Left kidney (tissue), 2 donors: Measurements from ENCODE around the gene DICER1. TPM values are rescaled to one million over a fixed set of nuclear protein-coding genes. Genes with fewer than 3 reads are reported as not detected.

ENCODE experiments used
- DNase-seq: peaks from one replicate; pipeline ENCODE4 v3.0.0-alpha.2; 2013
- polyA plus RNA-seq: library from polyadenylated mRNA; unstranded; fragments of 120-200 nt; gene quantifications from one replicate; pipeline ENCODE4 v1.2.1, GENCODE V29; 2013; ENCODE audit not compliant: insufficient read length

The DICER1 gene
- polyA plus RNA-seq, 1 donor = 75.4 TPM

- DNase-seq = no peak
These were observed 72.0 kb downstream of the DICER1 start for GRCh38 chr14:95085321-95085720.

- no peak for DNase-seq
These were observed 78.5 kb downstream of the DICER1 start for GRCh38 chr14:95078867-95079266.

- no peak for DNase-seq
These were observed 80.0 kb downstream of the DICER1 start for GRCh38 chr14:95077345-95077744.

- DNase-seq = no peak
These were observed 81.5 kb downstream of the DICER1 start for GRCh38 chr14:95075789-95076188.

GRCh38 chr14:95073947-95074346, 83.4 kb downstream of the DICER1 start:
- no peak for DNase-seq

- no peak for DNase-seq
These were observed 84.9 kb downstream of the DICER1 start for GRCh38 chr14:95072310-95072905.

- no peak for DNase-seq
These were observed 85.6 kb downstream of the DICER1 start for GRCh38 chr14:95071649-95072280.

- no peak for DNase-seq
These were observed 86.4 kb downstream of the DICER1 start for GRCh38 chr14:95070748-95071435.

- no peak for DNase-seq
These were observed 87.8 kb downstream of the DICER1 start for GRCh38 chr14:95069547-95069946.

GRCh38 chr14:95069018-95069417, 88.3 kb downstream of the DICER1 start:
- no peak for DNase-seq

GRCh38 chr14:95068521-95068920, 88.8 kb downstream of the DICER1 start:
- no peak for DNase-seq

GRCh38 chr14:95068080-95068479, 89.2 kb downstream of the DICER1 start:
- DNase-seq = no peak

GRCh38 chr14:95067526-95067925, 89.8 kb downstream of the DICER1 start:
- DNase-seq = no peak

- DNase-seq = no peak
These were observed 90.8 kb downstream of the DICER1 start for GRCh38 chr14:95066427-95066986.

GRCh38 chr14:95065411-95065810, 91.9 kb downstream of the DICER1 start:
- no peak for DNase-seq

GRCh38 chr14:95064734-95065133, 92.6 kb downstream of the DICER1 start:
- DNase-seq = no peak

GRCh38 chr14:95064256-95064655, 93.1 kb downstream of the DICER1 start:
- no peak for DNase-seq

GRCh38 chr14:95063391-95063790, 93.9 kb downstream of the DICER1 start:
- no peak for DNase-seq

- no peak for DNase-seq
These were observed 94.4 kb downstream of the DICER1 start for GRCh38 chr14:95062946-95063345.

- DNase-seq = no peak
These were observed 95.1 kb downstream of the DICER1 start for GRCh38 chr14:95062220-95062619.

- DNase-seq = no peak
These were observed 95.8 kb downstream of the DICER1 start for GRCh38 chr14:95061317-95062093.

GRCh38 chr14:95059126-95059525, 98.2 kb downstream of the DICER1 start:
- no peak for DNase-seq
